ENCODE measurements around the gene LHX8.
"Not testable (repeated sequence)": the region's sequence is repeated elsewhere in the genome, so short reads cannot be mapped to it uniquely, and the experiment has no call there.

The LHX8 gene

DNA sequence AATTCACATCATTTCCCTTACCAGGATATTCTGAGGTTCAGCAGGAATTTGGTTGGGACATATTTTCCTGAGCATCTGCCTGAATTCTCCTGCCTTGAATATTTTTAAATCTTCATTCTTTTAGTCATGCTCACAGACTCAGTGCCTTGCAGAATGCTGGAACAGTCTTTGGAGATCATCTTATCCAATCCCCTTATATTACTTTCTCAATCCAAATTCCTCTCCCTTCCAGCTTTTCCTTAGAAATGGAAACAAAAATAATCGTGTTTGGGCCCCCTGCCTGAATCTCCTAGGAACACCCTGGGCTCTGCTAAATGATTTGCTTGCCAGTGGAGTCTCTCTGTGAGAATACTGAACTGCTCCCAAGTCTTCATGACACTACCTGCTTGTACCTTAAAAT, 38.4 kb downstream of the LHX8 start:
- no peak overlapping the region for H3K4me3 ChIP-seq (ENCODE audit: low read length)
- DNase-seq (ENCODE audit: low read depth): no peak
- TF ChIP-seq, protein P1, sequence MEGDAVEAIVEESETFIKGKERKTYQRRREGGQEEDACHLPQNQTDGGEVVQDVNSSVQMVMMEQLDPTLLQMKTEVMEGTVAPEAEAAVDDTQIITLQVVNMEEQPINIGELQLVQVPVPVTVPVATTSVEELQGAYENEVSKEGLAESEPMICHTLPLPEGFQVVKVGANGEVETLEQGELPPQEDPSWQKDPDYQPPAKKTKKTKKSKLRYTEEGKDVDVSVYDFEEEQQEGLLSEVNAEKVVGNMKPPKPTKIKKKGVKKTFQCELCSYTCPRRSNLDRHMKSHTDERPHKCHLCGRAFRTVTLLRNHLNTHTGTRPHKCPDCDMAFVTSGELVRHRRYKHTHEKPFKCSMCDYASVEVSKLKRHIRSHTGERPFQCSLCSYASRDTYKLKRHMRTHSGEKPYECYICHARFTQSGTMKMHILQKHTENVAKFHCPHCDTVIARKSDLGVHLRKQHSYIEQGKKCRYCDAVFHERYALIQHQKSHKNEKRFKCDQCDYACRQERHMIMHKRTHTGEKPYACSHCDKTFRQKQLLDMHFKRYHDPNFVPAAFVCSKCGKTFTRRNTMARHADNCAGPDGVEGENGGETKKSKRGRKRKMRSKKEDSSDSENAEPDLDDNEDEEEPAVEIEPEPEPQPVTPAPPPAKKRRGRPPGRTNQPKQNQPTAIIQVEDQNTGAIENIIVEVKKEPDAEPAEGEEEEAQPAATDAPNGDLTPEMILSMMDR (IDR thresholded peaks at IDR 0.05; ENCODE audit: insufficient read depth, low read depth, low read length, missing control alignments): no peak

DNA sequence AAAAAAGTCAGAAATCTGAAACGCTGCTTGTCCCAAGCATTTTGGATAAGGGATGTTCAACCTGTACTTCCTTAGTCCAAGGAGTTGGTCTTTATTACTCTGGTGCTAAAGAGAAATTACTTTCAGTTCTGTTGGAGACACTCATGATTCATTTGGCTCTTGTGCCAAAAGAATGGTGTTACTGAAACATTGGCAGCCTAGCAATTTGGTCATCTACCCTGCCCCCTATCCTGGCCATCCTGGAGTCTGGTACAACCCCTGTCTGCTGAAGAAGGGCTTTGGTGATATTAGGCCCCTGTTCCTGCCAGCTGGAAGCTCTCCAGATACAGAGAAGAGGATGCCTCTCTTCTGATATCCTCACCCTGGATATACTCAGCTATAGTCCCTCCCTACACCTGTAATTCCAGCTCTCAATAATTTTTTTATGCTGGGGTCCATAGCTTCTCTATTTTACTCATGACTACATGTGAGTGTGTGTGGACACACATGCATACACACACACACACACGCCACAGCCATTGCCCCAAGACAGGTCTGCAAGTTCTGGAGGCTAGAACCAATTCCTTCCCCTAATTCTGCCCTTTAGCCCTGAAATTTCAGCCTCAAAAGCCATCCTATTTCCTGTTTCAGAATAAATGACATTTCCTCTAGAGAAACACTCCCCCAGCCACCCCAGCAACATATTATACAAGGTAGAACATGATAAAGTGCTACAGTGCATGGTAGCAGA, 40.0 kb downstream of the LHX8 start:
- no peak for DNase-seq (ENCODE audit: low read depth)
- no peak overlapping the region for H3K4me3 ChIP-seq (ENCODE audit: low read length)
- TF ChIP-seq, protein P1 (IDR thresholded peaks at IDR 0.05; ENCODE audit: insufficient read depth, low read depth, low read length, missing control alignments): no peak

DNA sequence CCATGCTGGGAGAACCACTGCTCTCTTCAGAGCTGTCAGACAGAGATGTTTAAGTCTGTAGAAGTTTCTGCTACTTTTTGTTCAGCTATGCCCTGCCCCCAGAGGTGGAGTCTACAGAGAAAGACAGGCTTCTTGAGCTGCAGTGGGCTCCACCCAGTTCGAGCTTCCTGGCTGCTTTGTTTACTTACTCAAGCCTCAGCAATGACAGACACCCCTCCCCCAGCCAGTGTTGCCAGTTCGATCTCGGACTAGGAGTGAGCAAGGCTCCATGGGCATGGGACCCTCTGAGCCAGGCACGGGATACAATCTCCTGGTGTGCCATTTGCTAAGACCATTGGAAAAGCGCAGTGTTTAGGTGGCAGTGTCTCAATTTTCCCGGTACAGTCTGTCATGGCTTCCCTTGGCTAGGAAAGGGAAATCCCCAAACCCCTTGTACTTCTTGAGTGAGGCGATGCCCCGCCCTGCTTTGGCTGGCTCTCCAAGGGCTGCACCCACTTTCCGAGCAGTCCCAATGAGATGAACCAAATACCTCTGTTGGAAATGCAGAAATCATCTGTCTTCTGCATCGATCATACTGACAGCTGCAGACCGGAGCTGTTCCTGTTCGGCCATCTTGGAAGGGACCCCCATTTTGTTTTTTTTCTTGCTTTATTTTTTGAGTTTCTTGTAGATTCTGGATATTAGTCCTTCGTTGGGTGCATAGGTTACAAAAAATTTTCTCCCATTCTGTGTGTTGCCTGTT, 47.2 kb downstream of the LHX8 start:
- DNase-seq (ENCODE audit: low read depth); H3K4me3 ChIP-seq (ENCODE audit: low read length): not testable (repeated sequence)

DNA sequence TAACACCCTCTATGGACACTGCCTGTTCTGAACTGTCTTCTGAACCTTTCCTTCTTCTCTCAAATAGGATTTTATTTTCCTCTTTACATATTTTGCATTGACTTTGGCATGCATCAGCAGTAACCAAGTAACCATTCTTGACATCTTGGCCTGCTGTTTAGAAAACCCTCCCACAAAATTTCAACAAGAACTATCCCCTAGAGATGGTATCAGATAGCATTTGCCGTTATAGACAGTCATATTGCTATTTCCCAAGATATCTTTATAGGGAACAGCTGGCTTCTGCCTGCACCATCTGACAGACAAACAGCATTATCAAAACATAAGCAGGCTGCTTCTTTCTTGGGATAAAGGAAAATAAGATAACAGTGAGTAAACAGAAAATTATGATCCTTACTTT, 54.7 kb downstream of the LHX8 start:
- DNase-seq (ENCODE audit: low read depth): no peak
- TF ChIP-seq, protein P1 (IDR thresholded peaks at IDR 0.05; ENCODE audit: insufficient read depth, low read depth, low read length, missing control alignments): no peak
- H3K4me3 ChIP-seq (ENCODE audit: low read length): no peak overlapping the region

DNA sequence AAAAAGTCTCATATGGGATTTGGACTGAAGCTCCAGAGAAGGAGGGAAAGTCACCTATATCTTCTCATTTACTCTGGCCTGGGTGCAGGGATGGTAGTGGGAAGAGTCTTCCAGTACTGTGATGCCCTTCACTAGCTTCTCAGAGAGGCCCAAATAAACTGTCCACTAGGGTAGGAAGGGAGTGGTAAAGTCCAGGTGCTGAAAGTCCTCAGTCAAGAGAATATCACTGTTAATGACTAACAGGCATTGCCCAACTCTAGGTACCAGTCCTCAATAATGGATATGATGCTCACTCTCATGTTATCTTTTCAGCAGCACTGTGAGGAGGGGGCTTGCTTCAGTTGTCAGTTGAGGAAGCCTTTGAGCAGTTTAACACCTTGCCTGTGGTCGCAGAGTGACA, 64.0 kb downstream of the LHX8 start:
- no peak for DNase-seq (ENCODE audit: low read depth)
- TF ChIP-seq, protein P1 (IDR thresholded peaks at IDR 0.05; ENCODE audit: insufficient read depth, low read depth, low read length, missing control alignments): no peak
- no peak overlapping the region for H3K4me3 ChIP-seq (ENCODE audit: low read length)

DNA sequence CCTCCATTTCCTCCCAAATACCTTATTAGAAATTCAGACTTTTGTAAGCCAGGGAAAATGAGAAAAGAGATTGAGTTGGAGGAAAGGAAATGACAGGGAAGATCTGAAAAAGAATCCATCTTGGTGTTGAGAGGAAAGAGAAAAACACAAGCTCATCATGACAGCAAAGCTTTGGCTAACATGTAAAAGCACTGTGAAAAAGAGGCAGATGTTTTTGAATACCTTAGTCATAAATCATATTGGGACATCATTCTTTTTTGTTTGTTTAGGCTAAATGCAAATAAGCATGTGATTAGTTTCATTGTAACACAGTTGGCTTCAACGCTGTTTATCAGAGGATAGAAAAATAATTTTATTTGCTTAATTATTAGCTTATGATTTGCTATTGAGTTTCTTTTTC, 64.6 kb downstream of the LHX8 start:
- H3K4me3 ChIP-seq (ENCODE audit: low read length): no peak overlapping the region
- DNase-seq (ENCODE audit: low read depth): peak; percentile 3
- TF ChIP-seq, protein P1 (IDR thresholded peaks at IDR 0.05; ENCODE audit: insufficient read depth, low read depth, low read length, missing control alignments): no peak

DNA sequence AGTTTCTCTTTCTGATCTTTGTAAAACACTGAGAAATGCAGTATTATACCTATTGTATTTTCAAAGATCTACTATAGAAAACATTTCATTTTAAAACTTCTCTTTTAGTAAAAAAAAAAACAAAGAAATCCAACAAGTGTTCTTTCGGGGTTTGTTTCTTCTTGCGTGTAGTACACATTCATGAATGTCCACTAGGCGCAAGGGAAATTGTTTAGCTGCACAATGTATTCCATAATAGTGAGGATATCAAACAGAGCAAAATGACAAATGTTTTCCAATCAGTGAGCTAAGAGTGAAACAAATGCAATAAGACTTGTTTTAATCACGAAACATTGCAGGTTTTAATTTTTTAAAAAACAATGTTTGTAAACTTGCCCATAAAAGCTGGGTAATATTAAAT, 68.6 kb downstream of the LHX8 start:
- DNase-seq (ENCODE audit: low read depth): no peak
- H3K4me3 ChIP-seq (ENCODE audit: low read length): no peak overlapping the region
- TF ChIP-seq, protein P1 (IDR thresholded peaks at IDR 0.05; ENCODE audit: insufficient read depth, low read depth, low read length, missing control alignments): no peak
